Upper lobe of right lung (tissue), 1 donor: ENCODE data around the gene MC1R. TPM values are rescaled to one million over a fixed set of nuclear protein-coding genes. Genes with fewer than 3 reads are reported as not detected.
"Not testable (repeated sequence)": the region's sequence is repeated elsewhere in the genome, so short reads cannot be mapped to it uniquely, and the experiment has no call there.

Source experiments
- ATAC-seq: fragments of 200-7000 bp; cut with Tn5 transposase; one replicate; pipeline ENCODE4 v1.9.1; 2020; ENCODE audit warnings: mild to moderate bottlenecking, moderate library complexity
- DNase-seq: peaks from one replicate; pipeline ENCODE4 v3.0.0-alpha.2; 2020
- H3K27ac ChIP-seq: fragments of 200-600 bp; one replicate; pipeline ENCODE4 v1.8.0; 2022
- H3K27me3 ChIP-seq: fragments of 200-600 bp; one replicate; pipeline ENCODE4 v1.8.0; 2022; ENCODE audit warnings: mild to moderate bottlenecking
- H3K36me3 ChIP-seq: fragments of 200-600 bp; one replicate; pipeline ENCODE4 v1.8.0; 2022
- H3K4me1 ChIP-seq: fragments of 200-600 bp; one replicate; pipeline ENCODE4 v1.8.0; 2022
- H3K4me3 ChIP-seq: fragments of 200-600 bp; one replicate; pipeline ENCODE4 v1.8.0; 2022; ENCODE audit warnings: mild to moderate bottlenecking
- H3K9me3 ChIP-seq: fragments of 200-600 bp; one replicate; pipeline ENCODE4 v1.8.0; 2022
- CTCF ChIP-seq: fragments of 200-600 bp; IDR thresholded peaks from one replicate; pipeline ENCODE4 v1.8.0; 2022; ENCODE audit warnings: antibody characterized with exemption
- intact Hi-C: fragments of 100-400 bp; cut with DNase I; formaldehyde crosslinking; loops from one replicate; pipeline ENCODE4 v1.11.0; 2022
- total RNA-seq: library from RNA; stranded (reverse); fragmentation: NEBNext Ultra II Directional; extraction: Animal tissue kit (Norgen Biotek cat#: 25700); gene quantifications from one replicate; pipeline ENCODE4 v1.2.1, GENCODE V29; 2021
- donor health status: DM: no; HTN: yes; CAD: no; lungs with severe emphysema.

Gene MC1R
- total RNA-seq, 1 donor from 2014 or later: 3.6 TPM

- no peak overlapping the region for H3K4me3 ChIP-seq
- no peak overlapping the region for H3K27ac ChIP-seq
- H3K36me3 ChIP-seq: peaks cover 28% of the 10 kb centered on the region
- H3K9me3 ChIP-seq: no peaks in the 10 kb centered on the region
- DNase-seq (no peak), ATAC-seq (no peak)
- no peaks in the 10 kb centered on the region for H3K4me1 ChIP-seq
- TF ChIP-seq CTCF: no peak
- intact Hi-C loops: no loop called here
- no peaks in the 10 kb centered on the region for H3K27me3 ChIP-seq
Observed at GRCh38 chr16:89962754-89963498, 44.3 kb downstream of the MC1R start.

- H3K36me3 ChIP-seq: peaks cover 17% of the 10 kb centered on the region
- no peak for ATAC-seq
- DNase-seq: no peak
Observed at GRCh38 chr16:89964201-89964600, 45.5 kb downstream of the MC1R start.

GRCh38 chr16:89965447-89966225 lies 47.0 kb downstream of the MC1R start:
- intact Hi-C loops: no loop called here

More at GRCh38 chr16:89964201-89964600, 45.5 kb downstream of the MC1R start:
- Histone ChIP-seq H3K9me3 (no peaks in the 10 kb centered on the region), H3K4me3 (no peak overlapping the region), H3K27me3 (no peaks in the 10 kb centered on the region), H3K4me1 (no peaks in the 10 kb centered on the region), H3K27ac (no peak overlapping the region)
- intact Hi-C loops: no loop called here
- TF ChIP-seq CTCF: no peak

GRCh38 chr16:89966756-89967155 lies 48.1 kb downstream of the MC1R start:
- DNase-seq (no peak), ATAC-seq (no peak)
- Histone ChIP-seq H3K36me3 (peaks cover 9% of the 10 kb centered on the region), H3K27me3 (no peaks in the 10 kb centered on the region), H3K4me3 (no peak overlapping the region), H3K27ac (no peak overlapping the region), H3K4me1 (peaks cover 11% of the 10 kb centered on the region), H3K9me3 (no peaks in the 10 kb centered on the region)
- TF ChIP-seq CTCF: no peak
- intact Hi-C loops: no loop called here

More at GRCh38 chr16:89965447-89966225, 47.0 kb downstream of the MC1R start:
- peaks cover 15% of the 10 kb centered on the region for H3K36me3 ChIP-seq
- no peak overlapping the region for H3K27ac ChIP-seq
- no peak overlapping the region for H3K4me3 ChIP-seq
- ATAC-seq (no peak), DNase-seq (no peak)
- no peaks in the 10 kb centered on the region for H3K27me3 ChIP-seq
- H3K4me1 ChIP-seq: peaks cover under 1% of the 10 kb centered on the region
- no peak for TF ChIP-seq CTCF
- H3K9me3 ChIP-seq: no peaks in the 10 kb centered on the region

GRCh38 chr16:89967436-89967835 lies 48.8 kb downstream of the MC1R start:
- H3K27me3 ChIP-seq, H3K9me3 ChIP-seq, H3K27ac ChIP-seq, intact Hi-C loops, H3K36me3 ChIP-seq, DNase-seq, H3K4me3 ChIP-seq: not testable (repeated sequence)
- peak; percentile 47 for ATAC-seq
- peaks cover 13% of the 10 kb centered on the region for H3K4me1 ChIP-seq

- not testable (repeated sequence) for H3K27ac ChIP-seq, DNase-seq
Observed at GRCh38 chr16:89968074-89968473, 49.4 kb downstream of the MC1R start.

More at GRCh38 chr16:89968074-89968473, 49.4 kb downstream of the MC1R start:
- ATAC-seq, H3K27me3 ChIP-seq, H3K9me3 ChIP-seq, intact Hi-C loops, H3K36me3 ChIP-seq, H3K4me3 ChIP-seq: not testable (repeated sequence)
- H3K4me1 ChIP-seq: peaks cover 13% of the 10 kb centered on the region
